ENCODE results near the gene PRKD2.
"Not testable (repeated sequence)": the region's sequence is repeated elsewhere in the genome, so short reads cannot be mapped to it uniquely, and the experiment has no call there.

PRKD2 gene

GRCh38 chr19:46628970-46629369 lies 87.9 kb downstream of the PRKD2 start:
- not testable (repeated sequence) for DNase-seq

GRCh38 chr19:46626446-46626845 lies 90.5 kb downstream of the PRKD2 start:
- no peak for DNase-seq

- DNase-seq = no peak
These were observed 91.2 kb downstream of the PRKD2 start for GRCh38 chr19:46625731-46626130.

DNA sequence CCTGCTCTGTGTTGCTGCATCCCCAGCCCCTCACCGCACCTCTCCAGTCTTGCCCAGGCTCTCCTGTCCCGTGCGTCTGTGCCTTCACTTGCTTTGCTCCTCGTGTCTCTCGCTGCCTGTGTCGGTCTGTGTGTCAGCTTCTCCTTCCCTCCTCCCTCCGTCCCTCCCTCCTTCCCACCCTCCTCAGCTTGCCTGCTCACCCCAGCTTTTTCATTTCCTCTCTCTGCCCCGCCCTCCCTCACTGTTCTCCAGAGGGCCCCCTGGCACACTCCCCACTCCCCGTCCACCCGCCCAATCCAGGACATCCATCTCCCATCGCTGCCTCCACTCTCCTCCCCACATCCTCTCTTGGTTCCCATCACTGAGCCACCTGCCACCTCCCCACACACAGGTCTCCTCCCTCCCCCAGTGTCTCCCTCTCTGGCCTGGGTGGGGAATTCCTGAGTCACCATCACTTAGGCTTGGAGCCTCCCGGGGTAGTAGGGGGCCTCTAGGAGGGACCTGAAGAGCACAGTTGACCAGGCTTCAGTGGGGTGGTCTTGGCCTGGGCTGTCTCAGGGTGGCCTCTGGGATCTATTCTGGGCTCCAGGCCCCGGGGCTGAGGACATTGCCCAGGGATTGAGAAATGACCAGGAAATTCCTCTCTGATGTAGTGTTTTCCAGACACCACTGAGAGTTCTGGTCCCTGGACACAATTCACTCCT lies 91.8 kb downstream of the PRKD2 start, which contains the start of gene PTGIR:
Gene PTGIR, minus strand, starts transcription at position 132 of the 704 bp plus-strand sequence. CDS start 864 bp downstream, outside the sequence.
- no peak for DNase-seq

All from NCI-H2029 (cell line).